KG1 (cell line): ENCODE data around the gene ARHGEF7.

Source experiments
- DNase-seq: peaks from one replicate; lab custom pipeline; 2025; lab: John Stamatoyannopoulos, UW

The ARHGEF7 gene

GRCh38 chr13:111353508-111353907 is 238.4 kb downstream of the ARHGEF7 start:
- no peak for DNase-seq

- no peak for DNase-seq
Measured at GRCh38 chr13:111354789-111355188, 239.7 kb downstream of the ARHGEF7 start.
